NCI-H1105 treated with DMSO at 0.1 percent for 48 hours (cell line): Measurements from ENCODE around the gene MMP20.

Source experiments
- DNase-seq: peaks from one replicate; lab custom pipeline; 2025; lab: John Stamatoyannopoulos, UW

MMP20 gene

DNA sequence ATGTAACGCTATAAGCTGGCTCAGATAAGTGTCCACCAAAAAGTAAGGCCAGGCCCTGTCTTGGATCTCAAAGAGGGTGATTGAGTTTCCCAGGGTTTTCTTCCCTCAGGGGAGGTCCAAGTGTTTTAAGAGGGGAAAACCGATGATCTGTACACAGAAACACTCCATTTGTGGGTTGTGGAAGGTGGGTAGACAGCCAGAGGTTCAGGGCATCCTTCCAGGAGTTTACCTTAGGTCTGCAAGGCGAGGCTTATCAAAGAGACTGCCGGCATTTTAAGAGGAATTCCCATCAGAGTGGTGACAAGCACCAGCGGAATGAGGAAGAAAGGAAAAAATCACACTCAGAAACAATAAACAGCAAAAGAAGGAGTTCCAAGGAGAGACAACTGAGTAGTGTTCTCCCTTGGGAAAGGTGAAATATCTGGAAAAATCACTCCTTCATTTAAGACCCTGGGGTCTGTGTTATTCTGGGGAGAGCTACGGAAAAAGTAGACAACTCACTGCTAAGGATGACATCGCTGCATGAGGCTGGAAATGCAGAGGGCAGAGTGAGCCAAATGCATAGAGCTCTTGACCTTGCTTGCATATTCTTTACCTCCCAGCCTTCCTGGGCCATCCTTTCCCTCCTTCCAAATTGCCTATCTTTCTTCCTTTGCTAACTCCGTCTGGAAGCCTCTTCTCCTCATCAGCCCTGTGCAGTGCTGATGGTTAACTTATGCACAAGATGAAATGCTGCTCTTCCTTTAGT is 72.5 kb downstream of the MMP20 start:
- no peak for DNase-seq

DNA sequence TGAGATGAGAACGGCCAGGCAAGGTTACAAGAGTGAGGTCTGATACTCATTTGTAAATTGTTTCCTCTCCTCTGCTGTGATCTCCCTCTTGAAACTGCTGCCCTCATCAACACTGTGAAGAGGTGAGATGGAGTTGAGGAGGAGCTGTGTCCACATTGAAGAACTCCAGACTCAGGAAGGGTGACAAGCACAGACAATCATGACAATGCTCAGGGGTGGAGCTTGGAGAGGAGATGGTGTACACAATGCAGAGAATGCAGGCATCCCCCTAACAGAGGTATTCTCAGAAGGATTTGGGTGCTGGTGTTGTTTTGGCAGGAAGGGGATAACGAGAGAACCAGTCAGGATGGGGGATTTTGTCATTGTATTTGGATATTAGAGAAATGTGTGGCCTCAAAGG is 73.1 kb downstream of the MMP20 start:
- DNase-seq, result no peak

DNA sequence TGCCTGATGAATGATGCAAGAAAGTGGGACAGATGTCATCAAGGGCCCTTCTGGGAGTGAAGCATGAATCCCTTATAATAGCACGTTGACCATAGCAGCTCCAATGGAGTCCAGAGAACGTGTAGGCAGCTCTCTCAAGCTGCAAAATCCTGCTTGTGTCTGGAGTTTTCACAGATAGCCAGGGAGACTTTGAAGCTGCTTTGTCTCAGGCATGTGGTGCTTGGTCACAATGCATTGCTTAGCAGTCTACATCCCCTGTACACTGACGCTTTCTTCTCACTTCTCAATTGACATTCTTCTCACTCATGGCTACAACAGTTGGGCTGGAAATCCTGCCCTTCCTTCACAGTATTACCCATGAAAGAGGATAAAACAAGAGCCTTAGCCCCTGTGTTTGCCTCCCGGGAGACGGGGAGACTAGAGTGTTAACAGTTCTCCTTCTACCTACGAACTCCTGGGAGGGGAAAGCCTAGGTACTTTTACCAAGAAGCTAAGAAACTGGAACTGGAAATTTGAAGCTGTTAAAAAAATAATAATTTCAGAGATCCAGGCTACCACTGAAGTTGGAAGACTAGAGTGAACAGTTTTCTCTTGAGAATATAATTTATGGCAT is 73.9 kb downstream of the MMP20 start:
- no peak for DNase-seq

DNA sequence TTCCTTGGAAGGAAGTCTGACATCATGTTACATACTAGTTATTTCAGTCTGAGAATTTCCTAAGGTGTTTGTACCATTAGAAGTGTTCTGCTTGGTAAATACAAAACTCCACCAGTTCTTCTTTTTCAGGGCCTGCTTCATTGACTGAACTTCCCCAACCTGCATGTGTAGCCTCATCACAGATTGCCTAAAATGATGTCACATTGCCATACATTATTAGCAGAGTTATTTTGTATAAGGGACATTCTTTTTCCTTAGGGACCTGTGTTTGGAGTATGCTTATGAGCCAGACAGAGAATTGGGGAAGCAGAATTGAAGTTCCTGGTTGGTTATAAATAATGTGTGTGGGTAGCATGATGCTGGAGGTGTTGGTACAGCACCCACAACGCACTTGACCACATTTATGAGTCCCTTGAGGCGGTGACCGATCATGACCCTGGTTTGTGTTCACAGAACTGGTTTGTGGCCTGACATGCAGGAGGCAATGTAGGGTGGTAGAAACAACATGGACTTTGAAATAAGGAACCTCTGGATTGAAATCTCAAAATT is 78.1 kb downstream of the MMP20 start:
- no peak for DNase-seq

DNA sequence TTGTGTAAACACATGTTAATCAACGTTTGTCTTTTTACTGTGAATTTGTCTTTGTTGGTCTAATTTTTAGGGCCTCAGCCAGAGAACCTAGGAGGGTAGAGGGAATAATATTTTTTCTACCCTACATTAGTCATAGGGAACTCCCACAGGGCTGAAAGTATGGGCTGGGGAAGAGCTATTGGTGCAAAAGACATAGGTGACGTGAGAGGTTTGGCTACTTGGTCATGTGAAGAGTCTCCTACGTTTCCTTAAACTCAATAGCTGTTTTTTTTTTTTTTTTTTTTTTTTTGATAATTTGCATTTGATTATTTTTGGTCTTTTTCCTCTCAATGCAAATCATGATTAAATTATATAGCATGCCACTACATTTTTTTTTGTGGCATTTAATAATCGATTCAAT is 78.7 kb downstream of the MMP20 start:
- no peak for DNase-seq

DNA sequence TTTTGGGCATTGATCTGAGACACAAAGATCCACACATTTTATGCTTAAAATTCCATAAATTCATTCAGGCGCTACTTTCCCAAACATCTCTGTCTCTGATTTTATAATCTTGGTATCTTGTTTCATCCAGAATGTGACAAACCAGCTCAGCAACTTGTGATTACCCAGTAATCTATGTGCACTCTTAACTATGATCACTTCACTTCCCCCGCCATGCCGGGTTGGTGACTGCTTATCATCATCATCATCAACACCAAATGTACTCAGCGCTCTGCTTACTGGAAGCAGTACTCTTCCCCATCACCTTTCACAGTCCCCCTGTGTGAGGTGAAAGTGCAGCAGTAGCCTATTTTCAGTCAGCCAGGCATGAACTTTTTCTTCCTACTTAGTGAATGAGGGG is 79.4 kb downstream of the MMP20 start:
- no peak for DNase-seq

DNA sequence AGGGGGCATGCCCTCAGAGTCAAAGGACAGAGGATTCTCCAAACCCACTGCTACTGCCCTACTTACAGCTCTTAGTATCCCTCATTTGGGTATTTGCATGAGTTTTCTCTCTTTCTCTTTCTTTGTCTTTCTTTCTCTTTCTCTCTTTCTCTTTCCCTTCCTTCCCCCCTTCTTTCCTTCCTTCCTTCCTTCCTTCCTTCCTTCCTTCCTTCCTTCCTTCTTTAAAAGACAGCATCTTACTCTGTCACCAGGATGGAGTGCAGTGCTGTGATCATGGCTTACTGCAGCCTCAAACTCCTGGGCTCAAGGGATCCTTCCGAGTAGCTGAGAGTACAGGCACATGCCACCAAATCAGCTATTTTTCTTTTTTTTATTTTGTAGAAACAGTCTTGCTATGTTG is 80.5 kb downstream of the MMP20 start:
- no peak for DNase-seq

DNA sequence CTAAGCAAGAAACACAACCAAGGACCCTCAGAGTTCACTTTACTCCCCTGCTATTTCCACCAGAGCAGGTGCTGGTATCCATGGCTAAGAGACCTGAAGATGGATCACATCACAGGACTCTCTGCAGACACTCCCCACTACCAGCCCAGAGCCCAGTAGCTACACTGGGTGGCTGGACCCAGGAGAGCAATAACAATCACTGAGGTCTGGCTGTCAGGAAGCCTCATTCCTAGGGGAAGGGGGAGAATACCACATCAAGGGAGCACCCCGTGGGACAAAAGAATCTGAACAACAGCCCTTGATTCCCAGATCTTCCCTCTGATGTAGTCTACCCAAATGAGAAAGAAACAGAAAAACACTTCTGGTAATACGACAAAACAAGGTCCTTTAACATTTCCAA is 85.6 kb downstream of the MMP20 start:
- DNase-seq, result no peak

DNA sequence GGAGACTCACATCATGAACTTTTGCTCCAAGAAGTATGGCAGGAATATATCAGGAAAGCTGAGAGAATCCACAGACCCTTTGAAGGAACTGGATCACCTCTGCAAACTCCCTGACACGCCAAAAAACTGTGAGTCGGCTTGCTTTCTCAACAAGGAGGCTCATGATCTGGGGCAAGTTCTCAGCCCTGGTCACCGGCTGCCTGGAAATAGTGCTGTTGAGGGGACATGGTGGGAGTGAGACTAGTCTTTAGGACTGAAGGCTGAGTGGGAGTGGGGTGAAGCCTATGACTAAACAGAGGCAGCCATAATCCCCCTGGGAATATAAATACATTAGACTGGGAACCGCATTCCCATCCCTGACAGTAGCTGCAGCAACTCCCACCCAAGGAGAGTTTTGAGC is 86.2 kb downstream of the MMP20 start:
- DNase-seq, result no peak

DNA sequence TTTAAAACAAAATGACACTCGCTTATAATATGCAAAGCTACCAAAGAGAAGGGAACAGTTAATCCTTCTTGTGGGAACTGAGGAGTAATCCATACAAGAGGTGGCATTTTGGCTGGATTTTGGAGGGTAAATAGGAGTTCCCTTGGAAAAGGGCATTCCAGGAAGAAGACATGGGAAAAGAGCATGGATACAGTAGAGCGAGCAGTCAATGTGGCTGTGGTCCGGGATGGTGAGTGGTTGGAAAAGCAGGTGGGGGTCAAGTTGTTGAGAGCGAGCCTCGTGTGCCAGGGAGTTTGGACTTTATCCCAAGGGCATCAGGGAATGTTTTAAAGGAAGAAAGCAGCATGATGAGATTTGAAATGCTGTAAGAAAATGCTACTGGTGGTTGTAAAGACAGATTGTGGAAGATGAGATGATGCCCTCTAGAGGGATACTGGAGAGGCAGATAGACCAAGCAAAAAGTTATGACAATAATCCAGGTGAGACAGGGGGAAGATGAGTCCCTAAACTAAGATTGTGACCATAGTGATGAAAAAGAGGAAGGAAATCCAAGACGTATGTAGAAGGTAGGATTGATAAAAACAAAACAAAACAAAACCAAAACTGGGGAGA is 90.8 kb downstream of the MMP20 start:
- DNase-seq, result no peak

DNA sequence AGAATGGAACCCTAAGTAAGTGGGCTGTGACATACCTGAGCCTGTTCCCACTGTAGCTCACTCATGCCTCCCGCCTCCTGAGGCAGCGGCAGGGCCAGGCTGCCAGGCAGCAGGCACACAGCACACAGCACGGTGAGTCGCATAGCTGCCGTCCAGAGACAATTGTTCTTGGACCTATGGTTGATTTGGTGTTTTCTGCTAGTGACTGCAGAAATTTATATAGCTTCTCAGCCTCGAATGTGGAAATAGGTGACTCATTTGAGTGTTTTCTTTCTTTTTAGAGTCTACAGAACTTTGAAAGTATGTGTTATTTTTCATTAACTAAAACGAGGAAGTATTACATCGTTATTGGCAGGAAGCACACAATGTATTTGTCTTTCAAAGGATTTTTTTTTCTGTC is 94.6 kb downstream of the MMP20 start, which contains the start of gene MMP7:
TSS of gene MMP7 (minus strand) at position 190 of the 400 bp plus-strand sequence. CDS start at position 143, 47 bp downstream.
- no peak for DNase-seq

DNA sequence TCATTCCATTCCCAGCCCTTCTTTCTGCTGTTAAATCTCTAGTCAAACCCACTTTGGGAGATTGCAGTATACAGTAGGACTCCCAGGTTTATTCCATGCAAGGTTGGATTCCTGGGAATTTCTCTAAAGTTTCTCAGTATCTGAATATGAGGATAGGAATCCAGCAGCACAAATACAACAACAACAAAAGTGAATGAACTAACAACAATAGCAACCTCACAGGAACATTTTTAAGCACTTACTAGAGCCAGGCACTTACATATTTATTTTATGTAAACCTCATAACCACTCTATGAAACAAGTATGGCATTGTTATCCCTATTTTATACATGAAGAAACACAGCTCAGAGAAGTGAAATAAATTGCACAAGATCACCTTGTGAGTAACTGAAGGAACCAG is 96.5 kb downstream of the MMP20 start:
- no peak for DNase-seq

DNA sequence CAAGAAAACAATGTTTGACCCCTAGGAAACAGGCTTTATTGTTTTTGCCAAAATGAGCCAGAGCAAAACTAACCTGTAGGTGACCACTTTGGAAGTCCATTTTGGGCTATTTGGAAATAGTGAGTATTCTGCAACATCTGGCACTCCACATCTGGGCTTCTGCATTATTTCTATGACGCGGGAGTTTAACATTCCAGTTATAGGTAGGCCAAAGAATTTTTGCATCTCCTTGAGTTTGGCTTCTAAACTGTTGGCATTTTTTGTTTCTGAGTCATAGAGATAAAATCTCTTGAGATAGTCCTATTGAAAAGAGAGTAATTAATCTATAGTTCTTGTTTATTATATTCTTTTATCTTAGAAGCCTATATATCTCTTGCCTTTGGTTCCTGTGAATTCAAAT is 97.4 kb downstream of the MMP20 start:
- no peak for DNase-seq

DNA sequence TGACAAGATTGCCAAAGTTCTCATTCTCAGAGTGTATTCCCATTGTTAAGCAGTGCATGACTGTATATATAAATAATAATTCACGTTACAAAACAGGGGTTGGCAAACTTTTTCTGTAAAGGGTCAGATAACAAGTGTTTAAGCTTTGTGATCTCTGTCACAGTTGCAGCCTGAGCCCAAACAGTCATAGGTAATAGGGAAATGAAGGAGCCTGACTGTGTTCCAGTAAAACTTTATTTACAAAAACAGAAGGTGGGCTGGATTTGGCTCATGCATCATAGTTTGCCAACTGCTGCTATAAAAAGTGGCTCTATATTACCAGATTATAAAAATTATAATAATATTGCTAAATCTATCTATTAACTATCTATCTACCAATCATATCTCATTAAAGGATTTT is 98.1 kb downstream of the MMP20 start:
- DNase-seq, result no peak
